Right atrium auricular region (tissue), 2 donors: Measurements from ENCODE around the gene NF1. TPM values are rescaled to one million over a fixed set of nuclear protein-coding genes. Genes with fewer than 3 reads are reported as not detected.

ENCODE experiments used
- DNase-seq: peaks from one replicate; pipeline ENCODE4 v3.0.0-alpha.2; 2019; ENCODE audit warnings: low spot score
- H3K27ac ChIP-seq, 2 donors: fragments of 200-600 bp; sonication (generic); 1 replicate in 1 of 2; 2 replicates in 1 of 2; pipeline ENCODE4 v1.5.1; 2016 to 2019
- H3K27me3 ChIP-seq, 2 donors: fragments of 200-600 bp; sonication (generic); one replicate each; pipeline versions ENCODE4 v1.5.1 to v1.6.0; 2017 to 2019
- H3K36me3 ChIP-seq: fragments of 200-600 bp; sonication (generic); one replicate; pipeline ENCODE4 v1.5.1; 2016
- H3K4me1 ChIP-seq, 2 donors: fragments of 200-600 bp; sonication (generic); one replicate each; pipeline versions ENCODE4 v1.5.1 to v1.6.0; 2017 to 2019
- H3K4me3 ChIP-seq, 2 donors: fragments of 200-600 bp; sonication (generic); 1 replicate in 1 of 2; 2 replicates in 1 of 2; pipeline ENCODE4 v1.5.1; 2017 to 2019; ENCODE audit warnings: mild to moderate bottlenecking in 1 of 2, moderate library complexity in 1 of 2
- H3K9me3 ChIP-seq, 2 donors: fragments of 200-600 bp; sonication (generic); one replicate each; pipeline ENCODE4 v1.5.1; 2019
- total RNA-seq, 2 donors: library from RNA; depleted of rRNA; stranded (reverse); fragments of >200 nt; gene quantifications; one replicate each; pipeline ENCODE4 v1.1.0, GENCODE V29; 2016
- TF ChIP-seq, protein P1 (sequence below), 2 donors: fragments of 200-600 bp; sonication (generic); IDR thresholded peaks; one replicate each; pipeline ENCODE4 v1.5.1; 2019; ENCODE audit warnings: antibody characterized with exemption in 2 of 2

Gene NF1
- total RNA-seq, 2 donors from 2014 or later, result 47.5 to 51.4 TPM

GRCh38 chr17:31389657-31390381 lies 295.0 kb downstream of the NF1 start:
- Histone ChIP-seq H3K27me3 (peaks cover 0 to 11% of the 10 kb centered on the region in 2 donors), H3K9me3 (no peaks in the 10 kb centered on the region), H3K27ac (no peak overlapping the region), H3K36me3 (no peaks in the 10 kb centered on the region), H3K4me1 (peaks cover 0 to 17% of the 10 kb centered on the region in 2 donors), H3K4me3 (no peak overlapping the region)
- TF ChIP-seq, protein P1, sequence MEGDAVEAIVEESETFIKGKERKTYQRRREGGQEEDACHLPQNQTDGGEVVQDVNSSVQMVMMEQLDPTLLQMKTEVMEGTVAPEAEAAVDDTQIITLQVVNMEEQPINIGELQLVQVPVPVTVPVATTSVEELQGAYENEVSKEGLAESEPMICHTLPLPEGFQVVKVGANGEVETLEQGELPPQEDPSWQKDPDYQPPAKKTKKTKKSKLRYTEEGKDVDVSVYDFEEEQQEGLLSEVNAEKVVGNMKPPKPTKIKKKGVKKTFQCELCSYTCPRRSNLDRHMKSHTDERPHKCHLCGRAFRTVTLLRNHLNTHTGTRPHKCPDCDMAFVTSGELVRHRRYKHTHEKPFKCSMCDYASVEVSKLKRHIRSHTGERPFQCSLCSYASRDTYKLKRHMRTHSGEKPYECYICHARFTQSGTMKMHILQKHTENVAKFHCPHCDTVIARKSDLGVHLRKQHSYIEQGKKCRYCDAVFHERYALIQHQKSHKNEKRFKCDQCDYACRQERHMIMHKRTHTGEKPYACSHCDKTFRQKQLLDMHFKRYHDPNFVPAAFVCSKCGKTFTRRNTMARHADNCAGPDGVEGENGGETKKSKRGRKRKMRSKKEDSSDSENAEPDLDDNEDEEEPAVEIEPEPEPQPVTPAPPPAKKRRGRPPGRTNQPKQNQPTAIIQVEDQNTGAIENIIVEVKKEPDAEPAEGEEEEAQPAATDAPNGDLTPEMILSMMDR (IDR thresholded peaks at IDR 0.05), result no peak
- no peak for DNase-seq

GRCh38 chr17:31390426-31390747 lies 295.6 kb downstream of the NF1 start:
- no peak overlapping the region for H3K27ac ChIP-seq
- no peaks in the 10 kb centered on the region for H3K9me3 ChIP-seq
- peaks cover 0 to 17% of the 10 kb centered on the region in 2 donors for H3K4me1 ChIP-seq
- TF ChIP-seq, protein P1 (IDR thresholded peaks at IDR 0.05), result no peak
- no peak for DNase-seq
- H3K27me3 ChIP-seq, result peaks cover 0 to 11% of the 10 kb centered on the region in 2 donors
- H3K36me3 ChIP-seq, result no peaks in the 10 kb centered on the region
- no peak overlapping the region for H3K4me3 ChIP-seq

DNA sequence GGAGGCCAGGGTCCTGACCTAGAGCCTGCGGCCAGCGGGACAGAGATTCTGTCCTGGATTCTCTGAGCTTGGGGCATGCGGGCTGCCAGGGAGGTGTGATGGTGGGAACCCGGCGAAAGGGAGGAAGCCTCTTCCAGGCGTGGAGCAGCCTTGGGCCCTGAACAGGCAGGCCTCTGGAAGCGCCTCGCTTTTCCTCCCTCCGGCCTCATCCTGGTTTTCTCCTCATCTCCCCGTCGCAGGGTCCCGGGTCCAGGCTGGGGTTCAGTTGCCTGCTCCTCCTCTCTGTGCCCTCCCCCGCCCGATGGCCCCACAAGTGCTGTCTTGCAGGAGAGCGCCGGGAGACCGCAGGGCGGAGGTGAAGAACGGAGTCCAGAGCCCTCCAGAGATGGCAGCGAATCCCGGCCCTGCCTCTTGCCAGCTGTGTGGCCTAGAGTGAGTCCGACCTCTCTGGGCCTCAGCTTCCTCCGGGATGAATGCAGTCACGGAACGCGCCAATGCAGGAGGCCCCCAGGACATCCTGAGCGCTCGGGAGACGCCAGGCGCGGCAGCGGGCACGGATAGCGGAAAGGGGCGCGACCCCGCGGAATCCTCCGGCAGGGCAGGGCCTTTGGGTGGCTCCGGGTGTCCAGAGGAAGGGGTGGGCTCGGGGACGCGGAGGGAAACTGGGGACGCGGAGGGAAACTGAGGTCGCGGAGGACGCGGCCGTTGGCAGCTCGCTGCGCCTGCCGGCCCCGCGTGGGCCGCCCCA lies 296.1 kb downstream of the NF1 start:
- peak; percentile 55 for DNase-seq
- Histone ChIP-seq H3K4me1 (peaks cover 0 to 17% of the 10 kb centered on the region in 2 donors), H3K27me3 (peaks cover 0 to 11% of the 10 kb centered on the region in 2 donors), H3K27ac (no peak overlapping the region), H3K36me3 (no peaks in the 10 kb centered on the region), H3K9me3 (no peaks in the 10 kb centered on the region), H3K4me3 (peak overlapping the region; percentile 14 to 56)
- TF ChIP-seq, protein P1 (IDR thresholded peaks at IDR 0.05), result no peak

- TF ChIP-seq, protein P1 (IDR thresholded peaks at IDR 0.05), result no peak
- DNase-seq, result no peak
- Histone ChIP-seq H3K9me3 (no peaks in the 10 kb centered on the region), H3K4me1 (peaks cover 0 to 17% of the 10 kb centered on the region in 2 donors), H3K27me3 (peaks cover 0 to 11% of the 10 kb centered on the region in 2 donors), H3K27ac (no peak within 1 kb of the TSS), H3K36me3 (no peaks in the 10 kb centered on the region), H3K4me3 (peak within 1 kb of the TSS; percentile 26 to 56)
Observed at GRCh38 chr17:31391496-31391949, 296.7 kb downstream of the NF1 start, which contains the start of gene RAB11FIP4. Gene RAB11FIP4, plus strand, starts transcription at chr17:31391675. Its CDS starts 178 bp downstream, at chr17:31391853.

GRCh38 chr17:31392002-31392855 lies 297.5 kb downstream of the NF1 start:
- H3K36me3 ChIP-seq, result no peaks in the 10 kb centered on the region
- peaks cover 0 to 17% of the 10 kb centered on the region in 2 donors for H3K4me1 ChIP-seq
- no peaks in the 10 kb centered on the region for H3K9me3 ChIP-seq
- peak overlapping the region; percentile 26 to 56 for H3K4me3 ChIP-seq
- peak; percentile 38 for DNase-seq
- H3K27me3 ChIP-seq, result peaks cover 0 to 11% of the 10 kb centered on the region in 2 donors
- H3K27ac ChIP-seq, result no peak overlapping the region
- TF ChIP-seq, protein P1 (IDR thresholded peaks at IDR 0.05), result no peak
